CD4-positive, alpha-beta T cell treated with Interleukin-15 for 4 hours (primary cell): ENCODE results near the gene COL27A1.
"Not testable (repeated sequence)": the region's sequence is repeated elsewhere in the genome, so short reads cannot be mapped to it uniquely, and the experiment has no call there.

Source experiments
- DNase-seq: peaks from one replicate; pipeline ENCODE4 v3.0.0-alpha.2; 2020; ENCODE audit warnings: low spot score

COL27A1 gene

GRCh38 chr9:114184071-114184470 lies 28.7 kb downstream of the COL27A1 start:
- no peak for DNase-seq

GRCh38 chr9:114184866-114185265 lies 29.5 kb downstream of the COL27A1 start:
- no peak for DNase-seq

GRCh38 chr9:114185570-114186490 lies 30.5 kb downstream of the COL27A1 start:
- no peak for DNase-seq

GRCh38 chr9:114186605-114187289 lies 31.4 kb downstream of the COL27A1 start:
- DNase-seq: no peak

GRCh38 chr9:114187827-114188226 lies 32.5 kb downstream of the COL27A1 start:
- DNase-seq: no peak

GRCh38 chr9:114189823-114190562 lies 34.7 kb downstream of the COL27A1 start:
- no peak for DNase-seq

- DNase-seq: no peak
Observed at GRCh38 chr9:114190563-114190905, 35.2 kb downstream of the COL27A1 start.

GRCh38 chr9:114191402-114191801 lies 36.1 kb downstream of the COL27A1 start:
- not testable (repeated sequence) for DNase-seq

- no peak for DNase-seq
Observed at GRCh38 chr9:114192539-114192938, 37.2 kb downstream of the COL27A1 start.

GRCh38 chr9:114193090-114193489 lies 37.8 kb downstream of the COL27A1 start:
- DNase-seq: no peak

- DNase-seq: no peak
Observed at GRCh38 chr9:114196117-114196516, 40.8 kb downstream of the COL27A1 start.

GRCh38 chr9:114196979-114197622 lies 41.8 kb downstream of the COL27A1 start:
- DNase-seq: no peak

GRCh38 chr9:114198249-114199040 lies 43.1 kb downstream of the COL27A1 start:
- no peak for DNase-seq

GRCh38 chr9:114200721-114201300 lies 45.5 kb downstream of the COL27A1 start:
- DNase-seq: no peak

GRCh38 chr9:114202396-114202795 lies 47.1 kb downstream of the COL27A1 start:
- DNase-seq: no peak

GRCh38 chr9:114202849-114203248 lies 47.5 kb downstream of the COL27A1 start:
- no peak for DNase-seq

- DNase-seq: no peak
Observed at GRCh38 chr9:114203410-114204140, 48.2 kb downstream of the COL27A1 start.

- DNase-seq: no peak
Observed at GRCh38 chr9:114204265-114204664, 48.9 kb downstream of the COL27A1 start.

- no peak for DNase-seq
Observed at GRCh38 chr9:114205171-114206015, 50.1 kb downstream of the COL27A1 start.
